ENCODE data around the gene TAS2R13.

The TAS2R13 gene

DNA sequence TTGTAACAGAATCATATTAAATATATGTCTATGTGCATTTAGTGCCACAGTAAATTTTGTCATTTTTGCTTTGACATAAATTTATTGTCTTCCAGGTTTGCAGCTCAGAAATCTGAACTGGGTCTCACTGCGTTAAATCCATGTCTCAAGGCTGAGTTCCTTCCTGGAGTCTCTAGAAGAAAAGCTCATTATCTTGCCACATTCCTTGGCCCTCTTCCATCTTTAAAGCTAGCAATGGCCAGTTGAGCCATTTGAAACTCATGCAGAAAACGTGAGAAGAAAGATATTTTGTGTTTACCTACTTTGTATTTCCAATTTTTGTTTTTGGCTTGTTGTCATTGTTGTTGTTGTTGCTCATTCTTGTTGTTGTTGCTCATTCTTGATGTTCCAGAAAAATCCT, 36.0 kb downstream of the TAS2R13 start:
- H3K27me3 ChIP-seq (ENCODE audit: control insufficient read depth, insufficient read depth, low read length): no peaks in the 10 kb centered on the region
- no peak for DNase-seq (ENCODE audit: low read depth, low spot score)
- H3K9me3 ChIP-seq (ENCODE audit: control insufficient read depth, insufficient read depth, low read length): no peaks in the 10 kb centered on the region
- H3K27ac ChIP-seq (ENCODE audit: low read length): no peak overlapping the region
- no peaks in the 10 kb centered on the region for H3K36me3 ChIP-seq (ENCODE audit: control insufficient read depth, insufficient read depth, low read length)
- no peak overlapping the region for H3K4me3 ChIP-seq (ENCODE audit: low read length)
- H3K4me1 ChIP-seq (ENCODE audit: control insufficient read depth, insufficient read depth, low read length): no peaks in the 10 kb centered on the region
- WGBS (ENCODE audit: insufficient coverage, insufficient read length): no CpG with 5 or more reads among the region's 2 CpGs

DNA sequence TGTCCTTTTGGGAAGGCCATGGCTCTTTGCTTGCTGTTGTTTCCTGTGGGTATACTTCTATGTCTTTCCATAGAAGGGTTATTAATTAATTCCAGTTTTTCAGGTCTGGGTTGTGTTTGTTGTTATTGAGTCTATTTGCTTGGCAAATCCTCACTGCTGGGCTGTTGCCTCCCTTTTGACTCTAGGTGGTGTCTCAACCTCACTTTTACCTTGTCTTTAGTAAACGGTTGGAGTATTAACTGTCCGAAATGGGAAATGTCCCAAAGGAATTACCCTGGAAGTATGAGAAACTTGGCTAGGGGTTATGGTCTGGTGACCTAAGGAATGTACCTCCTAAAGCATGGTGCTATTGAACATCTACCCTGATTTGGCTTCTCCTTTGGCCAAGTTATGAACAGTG, 42.0 kb downstream of the TAS2R13 start:
- no peaks in the 10 kb centered on the region for H3K4me1 ChIP-seq (ENCODE audit: control insufficient read depth, insufficient read depth, low read length)
- no peak for DNase-seq (ENCODE audit: low read depth, low spot score)
- H3K27me3 ChIP-seq (ENCODE audit: control insufficient read depth, insufficient read depth, low read length): no peaks in the 10 kb centered on the region
- H3K27ac ChIP-seq (ENCODE audit: low read length): no peak overlapping the region
- no peaks in the 10 kb centered on the region for H3K9me3 ChIP-seq (ENCODE audit: control insufficient read depth, insufficient read depth, low read length)
- no peaks in the 10 kb centered on the region for H3K36me3 ChIP-seq (ENCODE audit: control insufficient read depth, insufficient read depth, low read length)
- WGBS (ENCODE audit: insufficient coverage, insufficient read length): no CpG with 5 or more reads among the region's 2 CpGs
- no peak overlapping the region for H3K4me3 ChIP-seq (ENCODE audit: low read length)

DNA sequence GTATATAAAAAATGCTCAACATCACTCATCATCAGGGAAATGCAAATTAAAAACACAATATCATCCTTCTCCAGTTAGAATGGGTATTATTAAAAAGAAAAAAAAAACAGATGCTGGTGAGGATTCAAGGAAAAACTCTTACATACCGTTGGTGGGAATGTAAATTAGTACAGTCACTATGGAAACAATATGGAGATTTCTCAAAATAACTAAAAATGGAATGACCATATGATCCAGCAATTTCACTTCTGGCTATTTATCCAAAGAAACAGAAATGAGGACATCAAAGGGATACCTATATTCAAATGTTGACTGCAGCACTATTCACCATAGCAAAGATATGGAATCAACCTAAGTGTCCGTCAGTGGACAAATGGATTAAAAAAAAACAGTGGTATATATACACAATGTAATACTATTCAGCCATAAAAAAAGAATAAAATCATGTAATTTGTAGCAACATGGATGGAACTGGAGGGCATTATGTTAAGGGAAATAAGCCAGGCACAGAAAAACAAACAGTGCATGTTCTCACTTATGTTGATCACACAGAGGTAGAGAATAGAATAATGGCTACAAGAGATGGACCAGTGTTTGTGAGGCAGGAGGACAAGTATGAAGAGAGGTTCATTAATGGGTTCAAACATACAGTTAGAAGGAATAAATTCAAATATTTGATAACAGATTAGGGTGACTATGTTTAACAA, 45.7 kb downstream of the TAS2R13 start:
- H3K36me3 ChIP-seq (ENCODE audit: control insufficient read depth, insufficient read depth, low read length): no peaks in the 10 kb centered on the region
- H3K27me3 ChIP-seq (ENCODE audit: control insufficient read depth, insufficient read depth, low read length): no peaks in the 10 kb centered on the region
- no CpG with 5 or more reads among the region's 2 CpGs for WGBS (ENCODE audit: insufficient coverage, insufficient read length)
- DNase-seq (ENCODE audit: low read depth, low spot score): no peak
- no peak overlapping the region for H3K4me3 ChIP-seq (ENCODE audit: low read length)
- no peaks in the 10 kb centered on the region for H3K9me3 ChIP-seq (ENCODE audit: control insufficient read depth, insufficient read depth, low read length)
- no peak overlapping the region for H3K27ac ChIP-seq (ENCODE audit: low read length)
- no peaks in the 10 kb centered on the region for H3K4me1 ChIP-seq (ENCODE audit: control insufficient read depth, insufficient read depth, low read length)

DNA sequence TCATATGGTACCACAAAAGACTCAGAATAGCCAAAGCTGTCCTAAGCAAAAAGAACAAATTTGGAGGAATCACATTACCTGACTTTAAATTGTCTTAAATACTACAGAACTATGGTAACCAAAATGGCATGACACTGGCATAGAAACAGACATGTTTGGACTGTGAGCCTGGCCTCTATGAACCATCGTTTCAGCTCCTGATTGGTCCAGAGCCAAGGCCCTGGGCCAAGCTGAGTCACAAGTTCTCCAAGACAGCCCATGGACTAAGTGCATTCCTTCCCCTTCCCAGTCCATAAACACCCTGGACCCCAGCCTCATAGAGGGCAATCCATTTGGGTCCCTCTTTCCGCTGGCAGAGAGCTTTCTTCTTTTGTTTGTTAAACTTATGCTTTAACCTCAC, 48.0 kb downstream of the TAS2R13 start:
- H3K4me3 ChIP-seq (ENCODE audit: low read length): no peak overlapping the region
- H3K9me3 ChIP-seq (ENCODE audit: control insufficient read depth, insufficient read depth, low read length): 0 out of 2 replicates have a peak, but pooled peaks cover under 1% of the 10 kb centered on the region
- DNase-seq (ENCODE audit: low read depth, low spot score): no peak
- no peak overlapping the region for H3K27ac ChIP-seq (ENCODE audit: low read length)
- WGBS (ENCODE audit: insufficient coverage, insufficient read length): no CpG with 5 or more reads among the region's 2 CpGs
- H3K27me3 ChIP-seq (ENCODE audit: control insufficient read depth, insufficient read depth, low read length): no peaks in the 10 kb centered on the region
- H3K36me3 ChIP-seq (ENCODE audit: control insufficient read depth, insufficient read depth, low read length): no peaks in the 10 kb centered on the region
- no peaks in the 10 kb centered on the region for H3K4me1 ChIP-seq (ENCODE audit: control insufficient read depth, insufficient read depth, low read length)
